ENCODE results near the gene ZC3H6.
A peak's percentile ranks its signal among the peaks of the same experiment; 100 is the strongest.

ZC3H6 gene

GRCh38 chr2:112259509-112260294 is 15.7 kb upstream of the ZC3H6 start:
- peak; percentile 96 for TF ChIP-seq CTCF (conservative IDR thresholded peaks at IDR 0.05)
- no peak for TF ChIP-seq ZFX (IDR thresholded peaks at IDR 0.05)
- no peak overlapping the region for H3K27ac ChIP-seq

- H3K27ac ChIP-seq: no peak overlapping the region
- TF ChIP-seq ZFX (IDR thresholded peaks at IDR 0.05) (no peak), CTCF (conservative IDR thresholded peaks at IDR 0.05) (no peak)
Measured at GRCh38 chr2:112260295-112260625, 15.1 kb upstream of the ZC3H6 start.

GRCh38 chr2:112262876-112263275 is 12.5 kb upstream of the ZC3H6 start:
- TF ChIP-seq CTCF (conservative IDR thresholded peaks at IDR 0.05) (no peak), ZFX (IDR thresholded peaks at IDR 0.05) (no peak)
- no peak overlapping the region for H3K27ac ChIP-seq

GRCh38 chr2:112268547-112268946 is 6.8 kb upstream of the ZC3H6 start:
- H3K27ac ChIP-seq: no peak overlapping the region
- TF ChIP-seq ZFX (IDR thresholded peaks at IDR 0.05) (no peak), CTCF (conservative IDR thresholded peaks at IDR 0.05) (no peak)

- no peak overlapping the region for H3K27ac ChIP-seq
- no peak for TF ChIP-seq CTCF (conservative IDR thresholded peaks at IDR 0.05)
- no peak for TF ChIP-seq ZFX (IDR thresholded peaks at IDR 0.05)
Measured at GRCh38 chr2:112272669-112273068, 2.7 kb upstream of the ZC3H6 start.

- H3K27ac ChIP-seq: no peak overlapping the region
- TF ChIP-seq CTCF (conservative IDR thresholded peaks at IDR 0.05): no peak
- TF ChIP-seq ZFX (IDR thresholded peaks at IDR 0.05): no peak
Measured at GRCh38 chr2:112273349-112273748, 2.0 kb upstream of the ZC3H6 start.

GRCh38 chr2:112275887-112276773 is 733 bp downstream of the ZC3H6 start:
- TF ChIP-seq ZFX (IDR thresholded peaks at IDR 0.05) (no peak), CTCF (conservative IDR thresholded peaks at IDR 0.05) (no peak; the same call in 1 of the 2 replicates)
- peak overlapping the region; percentile 98 for H3K27ac ChIP-seq

All from C4-2B (cell line).